ENCODE measurements around the gene CLASP1. TPM values are rescaled to one million over a fixed set of nuclear protein-coding genes. Genes with fewer than 3 reads are reported as not detected.

Gene CLASP1
- total RNA-seq, 1 experiment from 2014 or later, result 49.2 TPM

DNA sequence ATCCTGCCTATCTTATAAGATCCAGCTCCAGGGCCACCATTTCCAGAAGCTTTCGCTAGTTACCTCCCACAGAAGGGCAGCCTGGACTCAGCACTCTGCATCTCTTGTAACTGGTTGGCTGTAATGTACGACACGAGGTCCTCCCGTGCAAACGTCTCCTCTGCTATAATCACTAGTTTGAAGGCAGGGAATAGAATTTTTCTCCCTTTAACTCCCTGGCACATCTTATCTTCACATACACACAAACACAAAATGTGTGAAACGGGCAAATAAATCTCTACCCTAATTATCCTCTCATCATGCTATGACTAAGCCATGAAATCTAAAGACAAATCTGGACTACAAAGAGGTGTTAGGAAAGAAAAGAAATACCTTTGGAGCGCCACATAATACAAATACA is 81.8 kb downstream of the CLASP1 start:
- intact Hi-C loops (cut with micrococcal nuclease; ENCODE audit: unreplicated experiment) (no loop called here), in situ Hi-C loops (cut with HindIII; ENCODE audit: low pct_unique_long_range_greater_than_20kb, low sequenced_read_pairs) (no loop called here)
- CTCF ChIA-PET, result no interaction called here
- Histone ChIP-seq H3K4me3 (ENCODE audit: low read depth in 2 of 2, low read length in 2 of 2) (no peak overlapping the region), H3K9me3 (ENCODE audit: control insufficient read depth, insufficient read depth, low read depth, low read length) (no peaks in the 10 kb centered on the region), H3K4me1 (ENCODE audit: control insufficient read depth, insufficient read depth, low read length) (no peaks in the 10 kb centered on the region), H3K36me3 (ENCODE audit: control insufficient read depth, insufficient read depth, low read length) (no peaks in the 10 kb centered on the region), H3K27me3 (ENCODE audit: control insufficient read depth, insufficient read depth, low read length) (no peaks in the 10 kb centered on the region), H3K27ac (ENCODE audit: low read length) (no peak overlapping the region)
- ATAC-seq (no peak), DNase-seq (ENCODE audit: low read depth, low spot score) (no peak)
- POLR2A ChIA-PET, result no interaction called here
- BruUV-seq (replicated peaks), result no TSS peak
- TF ChIP-seq POLR2AphosphoS5 (IDR thresholded peaks at IDR 0.05; ENCODE audit: low read depth, low read length), result no peak
- TF ChIP-seq, protein P1, sequence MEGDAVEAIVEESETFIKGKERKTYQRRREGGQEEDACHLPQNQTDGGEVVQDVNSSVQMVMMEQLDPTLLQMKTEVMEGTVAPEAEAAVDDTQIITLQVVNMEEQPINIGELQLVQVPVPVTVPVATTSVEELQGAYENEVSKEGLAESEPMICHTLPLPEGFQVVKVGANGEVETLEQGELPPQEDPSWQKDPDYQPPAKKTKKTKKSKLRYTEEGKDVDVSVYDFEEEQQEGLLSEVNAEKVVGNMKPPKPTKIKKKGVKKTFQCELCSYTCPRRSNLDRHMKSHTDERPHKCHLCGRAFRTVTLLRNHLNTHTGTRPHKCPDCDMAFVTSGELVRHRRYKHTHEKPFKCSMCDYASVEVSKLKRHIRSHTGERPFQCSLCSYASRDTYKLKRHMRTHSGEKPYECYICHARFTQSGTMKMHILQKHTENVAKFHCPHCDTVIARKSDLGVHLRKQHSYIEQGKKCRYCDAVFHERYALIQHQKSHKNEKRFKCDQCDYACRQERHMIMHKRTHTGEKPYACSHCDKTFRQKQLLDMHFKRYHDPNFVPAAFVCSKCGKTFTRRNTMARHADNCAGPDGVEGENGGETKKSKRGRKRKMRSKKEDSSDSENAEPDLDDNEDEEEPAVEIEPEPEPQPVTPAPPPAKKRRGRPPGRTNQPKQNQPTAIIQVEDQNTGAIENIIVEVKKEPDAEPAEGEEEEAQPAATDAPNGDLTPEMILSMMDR (IDR thresholded peaks at IDR 0.05), result no peak
- no peak for TF ChIP-seq TCF7L2 (IDR thresholded peaks at IDR 0.05; ENCODE audit: low read depth, low read length)
- no peak for TF ChIP-seq SIN3A (IDR thresholded peaks at IDR 0.05; ENCODE audit: borderline replicate concordance, insufficient read depth, low read depth, low read length)
- TF ChIP-seq, protein P2, sequence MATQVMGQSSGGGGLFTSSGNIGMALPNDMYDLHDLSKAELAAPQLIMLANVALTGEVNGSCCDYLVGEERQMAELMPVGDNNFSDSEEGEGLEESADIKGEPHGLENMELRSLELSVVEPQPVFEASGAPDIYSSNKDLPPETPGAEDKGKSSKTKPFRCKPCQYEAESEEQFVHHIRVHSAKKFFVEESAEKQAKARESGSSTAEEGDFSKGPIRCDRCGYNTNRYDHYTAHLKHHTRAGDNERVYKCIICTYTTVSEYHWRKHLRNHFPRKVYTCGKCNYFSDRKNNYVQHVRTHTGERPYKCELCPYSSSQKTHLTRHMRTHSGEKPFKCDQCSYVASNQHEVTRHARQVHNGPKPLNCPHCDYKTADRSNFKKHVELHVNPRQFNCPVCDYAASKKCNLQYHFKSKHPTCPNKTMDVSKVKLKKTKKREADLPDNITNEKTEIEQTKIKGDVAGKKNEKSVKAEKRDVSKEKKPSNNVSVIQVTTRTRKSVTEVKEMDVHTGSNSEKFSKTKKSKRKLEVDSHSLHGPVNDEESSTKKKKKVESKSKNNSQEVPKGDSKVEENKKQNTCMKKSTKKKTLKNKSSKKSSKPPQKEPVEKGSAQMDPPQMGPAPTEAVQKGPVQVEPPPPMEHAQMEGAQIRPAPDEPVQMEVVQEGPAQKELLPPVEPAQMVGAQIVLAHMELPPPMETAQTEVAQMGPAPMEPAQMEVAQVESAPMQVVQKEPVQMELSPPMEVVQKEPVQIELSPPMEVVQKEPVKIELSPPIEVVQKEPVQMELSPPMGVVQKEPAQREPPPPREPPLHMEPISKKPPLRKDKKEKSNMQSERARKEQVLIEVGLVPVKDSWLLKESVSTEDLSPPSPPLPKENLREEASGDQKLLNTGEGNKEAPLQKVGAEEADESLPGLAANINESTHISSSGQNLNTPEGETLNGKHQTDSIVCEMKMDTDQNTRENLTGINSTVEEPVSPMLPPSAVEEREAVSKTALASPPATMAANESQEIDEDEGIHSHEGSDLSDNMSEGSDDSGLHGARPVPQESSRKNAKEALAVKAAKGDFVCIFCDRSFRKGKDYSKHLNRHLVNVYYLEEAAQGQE (IDR thresholded peaks at IDR 0.05; ENCODE audit: insufficient read depth in 1 of 2, low read depth in 2 of 2, low read length in 1 of 2), result no peak

DNA sequence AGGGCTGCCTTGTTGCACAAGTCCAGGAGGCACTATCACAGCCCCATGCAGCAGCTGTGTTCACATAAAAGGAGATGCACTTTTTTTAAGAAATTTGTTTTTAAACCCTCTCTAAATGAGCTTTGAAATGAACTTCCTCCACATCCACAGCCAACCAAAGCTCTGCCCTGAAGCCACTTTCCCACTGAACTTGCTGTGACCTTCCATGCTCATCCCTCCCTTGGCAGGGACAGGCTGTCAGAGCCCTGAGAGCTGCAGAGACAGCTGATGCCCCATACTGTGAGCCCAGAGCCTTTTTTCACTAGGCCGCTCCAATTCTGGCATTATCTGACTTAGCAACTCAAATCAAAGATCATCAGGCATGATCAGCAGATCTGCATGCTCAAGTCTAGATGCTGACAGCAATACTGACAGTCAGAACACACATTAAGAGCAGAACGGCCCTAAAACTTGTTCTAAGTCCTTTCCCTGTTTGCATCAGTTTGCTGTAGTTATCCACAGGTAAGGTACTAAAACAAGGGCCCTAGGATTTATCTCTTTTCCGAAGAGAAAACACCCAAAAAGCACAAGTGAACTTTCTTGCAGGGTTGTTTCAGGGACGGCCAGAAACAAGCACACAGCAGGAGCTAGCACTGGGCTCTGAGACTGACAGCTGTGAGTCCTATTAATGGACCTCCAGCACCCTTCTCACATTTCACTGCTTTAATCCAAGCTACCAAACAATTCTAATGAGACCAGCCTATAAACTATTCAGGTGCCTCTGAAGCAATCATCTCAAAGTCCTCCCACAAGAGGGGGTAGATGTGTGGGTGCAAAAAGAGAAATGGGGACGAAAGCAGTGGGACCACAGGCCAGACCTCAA is 83.6 kb downstream of the CLASP1 start:
- BruUV-seq (replicated peaks), result no TSS peak
- ChIA-PET POLR2A (no interaction called here), CTCF (no interaction called here)
- in situ Hi-C loops (cut with HindIII; ENCODE audit: low pct_unique_long_range_greater_than_20kb, low sequenced_read_pairs) (no loop called here), intact Hi-C loops (cut with micrococcal nuclease; ENCODE audit: unreplicated experiment) (no loop called here)
- Histone ChIP-seq H3K27me3 (ENCODE audit: control insufficient read depth, insufficient read depth, low read length) (no peaks in the 10 kb centered on the region), H3K4me1 (ENCODE audit: control insufficient read depth, insufficient read depth, low read length) (no peaks in the 10 kb centered on the region), H3K4me3 (ENCODE audit: low read depth in 2 of 2, low read length in 2 of 2) (no peak overlapping the region), H3K9me3 (ENCODE audit: control insufficient read depth, insufficient read depth, low read depth, low read length) (no peaks in the 10 kb centered on the region), H3K36me3 (ENCODE audit: control insufficient read depth, insufficient read depth, low read length) (no peaks in the 10 kb centered on the region), H3K27ac (ENCODE audit: low read length) (no peak overlapping the region)
- no peak for TF ChIP-seq SIN3A (IDR thresholded peaks at IDR 0.05; ENCODE audit: borderline replicate concordance, insufficient read depth, low read depth, low read length)
- TF ChIP-seq, protein P2 (IDR thresholded peaks at IDR 0.05; ENCODE audit: insufficient read depth in 1 of 2, low read depth in 2 of 2, low read length in 1 of 2), result no peak
- TF ChIP-seq TCF7L2 (IDR thresholded peaks at IDR 0.05; ENCODE audit: low read depth, low read length), result no peak
- TF ChIP-seq, protein P1 (IDR thresholded peaks at IDR 0.05), result no peak
- TF ChIP-seq POLR2AphosphoS5 (IDR thresholded peaks at IDR 0.05; ENCODE audit: low read depth, low read length), result no peak
- ATAC-seq (no peak), DNase-seq (ENCODE audit: low read depth, low spot score) (no peak)
